Large intestine (tissue), 3 donors: ENCODE results near the gene PARD6G. TPM values are rescaled to one million over a fixed set of nuclear protein-coding genes. Genes with fewer than 3 reads are reported as not detected.

Experiments
- DNase-seq, 2 donors: peaks; one replicate each; pipeline versions ENCODE4 v3.0.0 to v3.0.0-alpha.2; 2013
- H3K27ac ChIP-seq: one replicate; pipeline ENCODE4 v1.5.1; 2013; ENCODE audit warnings: low read length
- H3K27me3 ChIP-seq: 2 replicates; pipeline ENCODE4 v1.6.1; 2013; ENCODE audit warnings: low read length; ENCODE audit not compliant: control insufficient read depth, insufficient read depth
- H3K36me3 ChIP-seq: 2 replicates; pipeline ENCODE4 v1.6.1; 2013; ENCODE audit warnings: low read length; ENCODE audit not compliant: control insufficient read depth, insufficient read depth
- H3K4me1 ChIP-seq: one replicate; pipeline ENCODE4 v1.6.1; 2013; ENCODE audit warnings: low read length; ENCODE audit not compliant: control insufficient read depth, insufficient read depth
- H3K4me3 ChIP-seq: one replicate; pipeline ENCODE4 v1.5.1; 2013; ENCODE audit warnings: low read length
- H3K9me3 ChIP-seq: one replicate; pipeline ENCODE4 v1.6.1; 2013; ENCODE audit warnings: mild to moderate bottlenecking, low read depth, low read length, moderate library complexity; ENCODE audit not compliant: control insufficient read depth
- WGBS: methylation state at CpG from one replicate; pipeline ENCODE4 v1.1.5; 2013; ENCODE audit warnings: low lambda C conversion rate; ENCODE audit not compliant: insufficient coverage; 5-methylcytosine and 5-hydroxymethylcytosine counted together
- polyA plus RNA-seq: library from polyadenylated mRNA; unstranded; fragments of 120-200 nt; gene quantifications from one replicate; pipeline ENCODE4 v1.2.1, GENCODE V29; 2013

Gene PARD6G
- polyA plus RNA-seq, 1 donor, result 7.4 TPM

- no CpG with 5 or more reads among the region's 5 CpGs for WGBS
- no peaks in the 10 kb centered on the region for H3K9me3 ChIP-seq
- H3K4me1 ChIP-seq, result no peaks in the 10 kb centered on the region
- no peaks in the 10 kb centered on the region for H3K36me3 ChIP-seq
- H3K27ac ChIP-seq, result no peak overlapping the region
- H3K4me3 ChIP-seq, result no peak overlapping the region
- DNase-seq, result no peak
- no peaks in the 10 kb centered on the region for H3K27me3 ChIP-seq
Observed at GRCh38 chr18:80190311-80190710, 57.0 kb downstream of the PARD6G start.

- no peaks in the 10 kb centered on the region for H3K36me3 ChIP-seq
- WGBS, result no CpG with 5 or more reads among the region's 10 CpGs
- no peaks in the 10 kb centered on the region for H3K9me3 ChIP-seq
- no peak overlapping the region for H3K4me3 ChIP-seq
- H3K4me1 ChIP-seq, result no peaks in the 10 kb centered on the region
- no peaks in the 10 kb centered on the region for H3K27me3 ChIP-seq
- H3K27ac ChIP-seq, result no peak overlapping the region
- no peak for DNase-seq
Observed at GRCh38 chr18:80189531-80189865, 57.8 kb downstream of the PARD6G start.

GRCh38 chr18:80188643-80189530 is 58.4 kb downstream of the PARD6G start:
- H3K27ac ChIP-seq, result no peak overlapping the region
- WGBS, result no CpG with 5 or more reads among the region's 20 CpGs
- H3K36me3 ChIP-seq, result no peaks in the 10 kb centered on the region
- H3K4me1 ChIP-seq, result no peaks in the 10 kb centered on the region
- DNase-seq, result no peak
- H3K27me3 ChIP-seq, result no peaks in the 10 kb centered on the region
- H3K9me3 ChIP-seq, result no peaks in the 10 kb centered on the region
- H3K4me3 ChIP-seq, result no peak overlapping the region

GRCh38 chr18:80187956-80188642 is 59.2 kb downstream of the PARD6G start:
- no peaks in the 10 kb centered on the region for H3K27me3 ChIP-seq
- H3K27ac ChIP-seq, result no peak overlapping the region
- DNase-seq, result no peak
- H3K9me3 ChIP-seq, result no peaks in the 10 kb centered on the region
- H3K4me3 ChIP-seq, result no peak overlapping the region
- no peaks in the 10 kb centered on the region for H3K36me3 ChIP-seq
- 100% methylated on average over 5 of the region's 19 CpGs for WGBS
- no peaks in the 10 kb centered on the region for H3K4me1 ChIP-seq

GRCh38 chr18:80185545-80185944 is 61.8 kb downstream of the PARD6G start:
- Histone ChIP-seq H3K4me3 (no peak overlapping the region), H3K4me1 (no peaks in the 10 kb centered on the region), H3K27ac (no peak overlapping the region), H3K36me3 (no peaks in the 10 kb centered on the region), H3K27me3 (no peaks in the 10 kb centered on the region), H3K9me3 (no peaks in the 10 kb centered on the region)
- WGBS, result 93% methylated on average over 3 of the region's 12 CpGs
- no peak for DNase-seq

GRCh38 chr18:80184243-80184772 is 63.0 kb downstream of the PARD6G start:
- H3K27me3 ChIP-seq, result no peaks in the 10 kb centered on the region
- H3K4me1 ChIP-seq, result no peaks in the 10 kb centered on the region
- H3K9me3 ChIP-seq, result no peaks in the 10 kb centered on the region
- no CpG with 5 or more reads among the region's 26 CpGs for WGBS
- no peak overlapping the region for H3K4me3 ChIP-seq
- no peak for DNase-seq
- no peaks in the 10 kb centered on the region for H3K36me3 ChIP-seq
- no peak overlapping the region for H3K27ac ChIP-seq

GRCh38 chr18:80183273-80184050 is 63.9 kb downstream of the PARD6G start:
- Histone ChIP-seq H3K9me3 (no peaks in the 10 kb centered on the region), H3K27ac (no peak overlapping the region), H3K4me3 (no peak overlapping the region), H3K27me3 (no peaks in the 10 kb centered on the region), H3K4me1 (no peaks in the 10 kb centered on the region), H3K36me3 (no peaks in the 10 kb centered on the region)
- 59% methylated on average over 2 of the region's 13 CpGs for WGBS
- DNase-seq, result no peak

- no peaks in the 10 kb centered on the region for H3K27me3 ChIP-seq
- no CpG with 5 or more reads among the region's 9 CpGs for WGBS
- H3K4me3 ChIP-seq, result no peak overlapping the region
- DNase-seq, result no peak
- H3K4me1 ChIP-seq, result no peaks in the 10 kb centered on the region
- H3K9me3 ChIP-seq, result no peaks in the 10 kb centered on the region
- no peaks in the 10 kb centered on the region for H3K36me3 ChIP-seq
- no peak overlapping the region for H3K27ac ChIP-seq
Observed at GRCh38 chr18:80182855-80183254, 64.5 kb downstream of the PARD6G start.

- Histone ChIP-seq H3K9me3 (no peaks in the 10 kb centered on the region), H3K4me3 (no peak overlapping the region), H3K27ac (no peak overlapping the region), H3K27me3 (no peaks in the 10 kb centered on the region), H3K4me1 (no peaks in the 10 kb centered on the region), H3K36me3 (no peaks in the 10 kb centered on the region)
- no CpG with 5 or more reads among the region's 12 CpGs for WGBS
- no peak for DNase-seq
Observed at GRCh38 chr18:80181642-80182461, 65.5 kb downstream of the PARD6G start.
